H1 (cell line): Measurements from ENCODE around the gene TPP1.

Source experiments
- CTCF ChIP-seq, 3 experiments: IDR thresholded peaks; 1 replicate in 2 of 3; 2 replicates in 1 of 3; pipeline versions ENCODE4 v1.5.1 to v1.6.1; 2011; ENCODE audit warnings: low read length in 3 of 3, mild to moderate bottlenecking in 3 of 3, inconsistent platforms in 2 of 3, low read depth in 1 of 3, moderate library complexity in 1 of 3; ENCODE audit not compliant: insufficient read depth in 1 of 3; ENCODE audit errors: control extremely low read depth in 1 of 3
- EP300 ChIP-seq, 2 experiments: IDR thresholded peaks; 1 replicate in 1 of 2; 2 replicates in 1 of 2; pipeline ENCODE4 v1.6.1; 2011 to 2012; ENCODE audit warnings: low read depth in 2 of 2, low read length in 2 of 2, mild to moderate bottlenecking in 2 of 2, borderline replicate concordance in 1 of 2, inconsistent platforms in 1 of 2, moderate library complexity in 1 of 2
- EZH2 ChIP-seq: fragments of 200-600 bp; sonication (generic); IDR thresholded peaks from 2 replicates; pipeline ENCODE4 v1.7.1; 2012; ENCODE audit warnings: low read depth, mild to moderate bottlenecking, moderate library complexity, low read length, inconsistent platforms; ENCODE audit not compliant: severe bottlenecking
- POLR2AphosphoS5 ChIP-seq: IDR thresholded peaks from 2 replicates; pipeline ENCODE4 v1.6.1; 2011; ENCODE audit warnings: low read depth, low read length

GRCh38 chr11:6608011-6608410 is 11.2 kb downstream of the TPP1 start:
- TF ChIP-seq CTCF (IDR thresholded peaks at IDR 0.05; ENCODE audit: control extremely low read depth in 1 of 3, insufficient read depth in 1 of 3, low read depth in 1 of 3, low read length in 3 of 3) (no peak), EP300 (IDR thresholded peaks at IDR 0.05; ENCODE audit: borderline replicate concordance in 1 of 2, low read depth in 2 of 2, low read length in 2 of 2) (no peak), EZH2 (no peak), POLR2AphosphoS5 (peak; percentile 34; the same call in 1 of the 2 replicates)
